Inflammatory macrophage treated with lipopolysaccharide for 1 hour (primary cell): ENCODE data around the gene MAPK4.

Experiments
- DNase-seq, 2 donors: peaks; one replicate each; pipeline ENCODE4 v3.0.0-alpha.2; 2020 to 2022

Gene MAPK4

GRCh38 chr18:50727721-50728471 is 168.0 kb downstream of the MAPK4 start:
- DNase-seq: no peak

GRCh38 chr18:50729376-50729775 is 169.5 kb downstream of the MAPK4 start:
- DNase-seq: no peak

GRCh38 chr18:50729986-50730385 is 170.1 kb downstream of the MAPK4 start:
- DNase-seq: no peak

- DNase-seq: no peak
Measured at GRCh38 chr18:50734342-50734741, 174.5 kb downstream of the MAPK4 start.

GRCh38 chr18:50734886-50735285 is 175.0 kb downstream of the MAPK4 start:
- no peak for DNase-seq

- no peak for DNase-seq
Measured at GRCh38 chr18:50737127-50737526, 177.2 kb downstream of the MAPK4 start.

GRCh38 chr18:50738098-50738757 is 178.3 kb downstream of the MAPK4 start:
- no peak for DNase-seq

- DNase-seq: peak; percentile 1 to 20
Measured at GRCh38 chr18:50742952-50743351, 183.1 kb downstream of the MAPK4 start.

GRCh38 chr18:50744253-50744652 is 184.4 kb downstream of the MAPK4 start:
- DNase-seq: no peak

GRCh38 chr18:50745945-50746344 is 186.1 kb downstream of the MAPK4 start:
- no peak for DNase-seq

- DNase-seq: no peak
Measured at GRCh38 chr18:50747849-50748242, 188.0 kb downstream of the MAPK4 start.

- no peak for DNase-seq
Measured at GRCh38 chr18:50748243-50749229, 188.6 kb downstream of the MAPK4 start.

- DNase-seq: no peak
Measured at GRCh38 chr18:50749421-50749820, 189.5 kb downstream of the MAPK4 start.

- no peak for DNase-seq
Measured at GRCh38 chr18:50749945-50750344, 190.1 kb downstream of the MAPK4 start.

- no peak for DNase-seq
Measured at GRCh38 chr18:50750546-50750945, 190.7 kb downstream of the MAPK4 start.

- no peak for DNase-seq
Measured at GRCh38 chr18:50751490-50751889, 191.6 kb downstream of the MAPK4 start.

- DNase-seq: no peak
Measured at GRCh38 chr18:50751947-50752346, 192.1 kb downstream of the MAPK4 start.

GRCh38 chr18:50753311-50753710 is 193.4 kb downstream of the MAPK4 start:
- no peak for DNase-seq

- DNase-seq: no peak
Measured at GRCh38 chr18:50754297-50754696, 194.4 kb downstream of the MAPK4 start.

- no peak for DNase-seq
Measured at GRCh38 chr18:50757358-50757757, 197.5 kb downstream of the MAPK4 start.

GRCh38 chr18:50769463-50769862 is 209.6 kb downstream of the MAPK4 start:
- no peak for DNase-seq

GRCh38 chr18:50775207-50775606 is 215.3 kb downstream of the MAPK4 start:
- no peak for DNase-seq

GRCh38 chr18:50775726-50776125 is 215.8 kb downstream of the MAPK4 start:
- DNase-seq: no peak
